ENCODE measurements around the gene GRIFIN.

GRIFIN gene

DNA sequence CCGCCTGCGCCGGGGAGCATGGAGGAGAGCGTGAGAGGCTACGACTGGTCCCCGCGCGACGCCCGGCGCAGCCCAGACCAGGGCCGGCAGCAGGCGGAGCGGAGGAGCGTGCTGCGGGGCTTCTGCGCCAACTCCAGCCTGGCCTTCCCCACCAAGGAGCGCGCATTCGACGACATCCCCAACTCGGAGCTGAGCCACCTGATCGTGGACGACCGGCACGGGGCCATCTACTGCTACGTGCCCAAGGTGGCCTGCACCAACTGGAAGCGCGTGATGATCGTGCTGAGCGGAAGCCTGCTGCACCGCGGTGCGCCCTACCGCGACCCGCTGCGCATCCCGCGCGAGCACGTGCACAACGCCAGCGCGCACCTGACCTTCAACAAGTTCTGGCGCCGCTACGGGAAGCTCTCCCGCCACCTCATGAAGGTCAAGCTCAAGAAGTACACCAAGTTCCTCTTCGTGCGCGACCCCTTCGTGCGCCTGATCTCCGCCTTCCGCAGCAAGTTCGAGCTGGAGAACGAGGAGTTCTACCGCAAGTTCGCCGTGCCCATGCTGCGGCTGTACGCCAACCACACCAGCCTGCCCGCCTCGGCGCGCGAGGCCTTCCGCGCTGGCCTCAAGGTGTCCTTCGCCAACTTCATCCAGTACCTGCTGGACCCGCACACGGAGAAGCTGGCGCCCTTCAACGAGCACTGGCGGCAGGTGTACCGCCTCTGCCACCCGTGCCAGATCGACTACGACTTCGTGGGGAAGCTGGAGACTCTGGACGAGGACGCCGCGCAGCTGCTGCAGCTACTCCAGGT lies 43.1 kb downstream of the GRIFIN start:
- DNase-seq (ENCODE audit: low spot score): no peak

GRCh38 chr7:2431260-2431867 lies 44.8 kb downstream of the GRIFIN start:
- no peak for DNase-seq (ENCODE audit: low spot score)

GRCh38 chr7:2425749-2426148 lies 50.4 kb downstream of the GRIFIN start:
- DNase-seq (ENCODE audit: low spot score): no peak
